ENCODE data around the gene ELFN1. TPM values are rescaled to one million over a fixed set of nuclear protein-coding genes. Genes with fewer than 3 reads are reported as not detected.

Gene ELFN1
- total and polyA plus RNA-seq, 12 donors: 0.05 to 2.8 (median 0.86) TPM

- no peaks in the 10 kb centered on the region for H3K9me3 ChIP-seq (replicated peaks in 1 of 3)
- peaks cover 14% of the 10 kb centered on the region for H3K27me3 ChIP-seq
- H3K4me3 ChIP-seq: no peak overlapping the region
- intact Hi-C loops (cut with DNase I): no loop called here
- WGBS, 4 donors: 65 to 82% (median 78%) methylated on average over 7 to 8 of the region's 8 CpGs
- H3K27ac ChIP-seq: no peak overlapping the region
- DNase-seq: no peak
- H3K4me1 ChIP-seq (replicated peaks in 1 of 2): peaks cover 0 to 14% of the 10 kb centered on the region in 2 donors
- H3K36me3 ChIP-seq (replicated peaks in 1 of 2): no peaks in the 10 kb centered on the region
- TF ChIP-seq CTCF (IDR thresholded peaks at IDR 0.05) (no peak), POLR2A (IDR thresholded peaks at IDR 0.05) (no peak)
Observed at GRCh38 chr7:1646391-1646790, 23.7 kb upstream of the ELFN1 start.

DNA sequence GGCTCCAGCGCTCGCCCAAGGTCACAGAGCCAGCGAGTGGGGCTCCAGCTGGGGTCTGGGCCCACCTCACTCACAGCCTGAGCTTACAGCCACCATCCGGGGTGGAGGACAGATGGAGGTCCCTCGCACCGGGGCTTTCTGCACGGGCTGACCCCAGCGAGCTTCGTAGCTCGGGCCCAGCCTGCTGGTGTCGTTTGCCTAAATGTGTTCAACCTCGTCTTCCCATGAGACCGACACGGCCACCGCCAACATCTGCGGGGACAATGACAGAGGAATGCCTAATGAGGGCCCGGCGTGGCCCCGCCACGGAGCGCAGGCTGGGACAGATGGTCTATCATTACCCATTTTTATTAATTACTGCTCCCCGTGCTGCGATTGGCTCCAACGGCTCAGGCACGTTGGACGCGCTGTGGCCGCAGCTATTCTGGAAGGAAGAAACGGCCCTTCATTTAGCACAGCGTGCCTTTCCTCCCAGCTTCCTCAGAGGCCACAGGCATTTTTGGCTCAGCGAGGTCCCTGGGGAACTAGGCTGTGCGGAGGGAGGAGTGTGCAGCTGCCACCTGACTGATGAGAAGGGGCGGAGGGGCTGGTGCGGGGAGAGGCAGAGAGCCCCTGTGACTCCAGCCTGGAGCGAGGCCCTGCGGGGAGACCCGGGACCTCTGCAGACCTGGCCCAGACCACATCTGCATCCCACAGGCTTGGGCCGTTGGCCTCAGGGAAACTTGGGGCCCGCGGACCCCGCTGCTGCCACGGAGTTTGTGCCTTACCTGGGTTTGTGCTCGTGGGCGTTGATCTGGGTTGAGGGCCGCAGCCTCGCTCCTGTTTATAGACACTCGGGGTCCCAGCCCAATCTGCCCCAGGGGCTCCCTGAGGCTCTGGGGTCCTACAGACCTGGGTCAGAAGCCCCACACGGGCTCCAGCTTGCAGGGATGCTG, 22.9 kb upstream of the ELFN1 start:
- intact Hi-C loops (cut with DNase I): no loop called here
- DNase-seq: peak in 1 of 7 donors; percentile 7
- H3K9me3 ChIP-seq (replicated peaks in 1 of 3): no peaks in the 10 kb centered on the region
- H3K27ac ChIP-seq: no peak overlapping the region
- H3K4me3 ChIP-seq: no peak overlapping the region
- TF ChIP-seq POLR2A (IDR thresholded peaks at IDR 0.05) (no peak), CTCF (IDR thresholded peaks at IDR 0.05) (no peak)
- 65 to 71% (median 69%) methylated on average over 6 to 48 of the region's 48 CpGs for WGBS, 4 donors
- H3K36me3 ChIP-seq (replicated peaks in 1 of 2): no peaks in the 10 kb centered on the region
- peaks cover 0 to 14% of the 10 kb centered on the region in 2 donors for H3K4me1 ChIP-seq (replicated peaks in 1 of 2)
- H3K27me3 ChIP-seq: peaks cover 14% of the 10 kb centered on the region

GRCh38 chr7:1647961-1648672, 22.0 kb upstream of the ELFN1 start:
- Histone ChIP-seq H3K9me3 (replicated peaks in 1 of 3) (no peaks in the 10 kb centered on the region), H3K36me3 (replicated peaks in 1 of 2) (no peaks in the 10 kb centered on the region), H3K27ac (no peak overlapping the region), H3K4me3 (no peak overlapping the region), H3K27me3 (peaks cover 14% of the 10 kb centered on the region), H3K4me1 (replicated peaks in 1 of 2) (peaks cover 0 to 14% of the 10 kb centered on the region in 2 donors)
- intact Hi-C loops (cut with DNase I): no loop called here
- 20 to 48% (median 44%) methylated on average over 3 to 31 of the region's 31 CpGs for WGBS, 4 donors
- no peak for TF ChIP-seq POLR2A (IDR thresholded peaks at IDR 0.05)
- peak in 6 of 7 donors; percentile 40 to 79 (median 67) for DNase-seq

DNA sequence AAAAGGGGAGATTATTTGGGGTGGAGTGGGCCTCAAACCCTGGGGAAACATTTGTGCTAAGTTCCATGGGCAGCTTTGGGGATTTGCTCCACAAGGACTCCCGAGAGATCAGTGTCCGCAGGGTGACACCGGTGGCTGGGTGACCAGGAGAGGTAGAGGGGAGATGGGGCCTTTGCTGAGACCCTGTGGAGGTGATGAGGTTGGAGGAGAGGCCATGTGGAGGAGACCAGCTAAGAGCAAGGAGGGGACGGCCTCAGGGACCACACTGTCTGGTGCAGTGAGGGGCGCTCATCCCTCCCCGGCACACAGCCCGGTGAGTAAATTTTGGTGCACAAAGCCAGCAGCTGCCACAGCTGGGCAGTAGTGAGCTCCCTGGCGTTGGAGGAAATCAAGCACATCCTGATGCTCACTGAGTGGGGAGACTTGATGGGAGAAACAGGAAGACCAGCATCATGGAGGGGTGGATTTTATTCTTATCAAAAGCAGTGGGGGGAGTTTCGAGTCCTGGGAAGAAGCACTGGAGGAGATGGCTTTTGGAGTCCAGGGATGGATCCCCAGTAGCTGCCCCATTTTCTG, 20.2 kb upstream of the ELFN1 start:
- Histone ChIP-seq H3K9me3 (replicated peaks in 1 of 3) (no peaks in the 10 kb centered on the region), H3K4me3 (no peak overlapping the region), H3K36me3 (replicated peaks in 1 of 2) (no peaks in the 10 kb centered on the region), H3K27ac (no peak overlapping the region), H3K27me3 (no peaks in the 10 kb centered on the region), H3K4me1 (replicated peaks in 1 of 2) (peaks cover 0 to 14% of the 10 kb centered on the region in 2 donors)
- no peak for DNase-seq
- intact Hi-C loops (cut with DNase I): no loop called here
- no peak for TF ChIP-seq POLR2A (IDR thresholded peaks at IDR 0.05)
- no peak for TF ChIP-seq CTCF (IDR thresholded peaks at IDR 0.05)
- WGBS, 4 donors: 79 to 90% (median 86%) methylated on average over 8 to 9 of the region's 9 CpGs
